Esophagus squamous epithelium (tissue), 4 donors: Measurements from ENCODE around the gene SMIM43.

ENCODE experiments used
- POLR2A ChIP-seq, 4 donors: fragments of 450-650 bp; IDR thresholded peaks; one replicate each; pipeline ENCODE4 v1.6.1; 2017; ENCODE audit warnings: antibody characterized with exemption in 4 of 4, mild to moderate bottlenecking in 4 of 4, moderate library complexity in 3 of 4
- TF ChIP-seq, protein P1 (sequence below), 6 experiments: fragments of 450-650 bp in 4 of 6; fragments of 200-600 bp in 2 of 6; sonication (generic) in 2 of 6; IDR thresholded peaks; one replicate each; pipeline ENCODE4 v1.5.1; 2016 to 2019; ENCODE audit warnings: antibody characterized with exemption in 6 of 6, mild to moderate bottlenecking in 4 of 6, moderate library complexity in 4 of 6

GRCh38 chr4:121765368-121765705, 373 bp upstream of the SMIM43 start:
- TF ChIP-seq, protein P1, sequence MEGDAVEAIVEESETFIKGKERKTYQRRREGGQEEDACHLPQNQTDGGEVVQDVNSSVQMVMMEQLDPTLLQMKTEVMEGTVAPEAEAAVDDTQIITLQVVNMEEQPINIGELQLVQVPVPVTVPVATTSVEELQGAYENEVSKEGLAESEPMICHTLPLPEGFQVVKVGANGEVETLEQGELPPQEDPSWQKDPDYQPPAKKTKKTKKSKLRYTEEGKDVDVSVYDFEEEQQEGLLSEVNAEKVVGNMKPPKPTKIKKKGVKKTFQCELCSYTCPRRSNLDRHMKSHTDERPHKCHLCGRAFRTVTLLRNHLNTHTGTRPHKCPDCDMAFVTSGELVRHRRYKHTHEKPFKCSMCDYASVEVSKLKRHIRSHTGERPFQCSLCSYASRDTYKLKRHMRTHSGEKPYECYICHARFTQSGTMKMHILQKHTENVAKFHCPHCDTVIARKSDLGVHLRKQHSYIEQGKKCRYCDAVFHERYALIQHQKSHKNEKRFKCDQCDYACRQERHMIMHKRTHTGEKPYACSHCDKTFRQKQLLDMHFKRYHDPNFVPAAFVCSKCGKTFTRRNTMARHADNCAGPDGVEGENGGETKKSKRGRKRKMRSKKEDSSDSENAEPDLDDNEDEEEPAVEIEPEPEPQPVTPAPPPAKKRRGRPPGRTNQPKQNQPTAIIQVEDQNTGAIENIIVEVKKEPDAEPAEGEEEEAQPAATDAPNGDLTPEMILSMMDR (IDR thresholded peaks at IDR 0.05) = no peak
- no peak for TF ChIP-seq POLR2A (IDR thresholded peaks at IDR 0.05)
